Neutrophil (primary cell): ENCODE data around the gene CD99.

Experiments used
- H3K27ac ChIP-seq: fragments of 200-600 bp; sonication (generic); 2 replicates; pipeline ENCODE4 v1.5.1; 2016; ENCODE audit warnings: mild to moderate bottlenecking, moderate library complexity
- H3K27me3 ChIP-seq: fragments of 200-600 bp; sonication (generic); 2 replicates; pipeline ENCODE4 v1.6.0; 2016; ENCODE audit warnings: mild to moderate bottlenecking
- H3K36me3 ChIP-seq: fragments of 200-600 bp; sonication (generic); 2 replicates; pipeline ENCODE4 v1.5.1; 2017
- H3K4me1 ChIP-seq, 2 experiments: fragments of 200-600 bp in 1 of 2; sonication (generic) in 1 of 2; 1 replicate in 1 of 2; 2 replicates in 1 of 2; pipeline versions ENCODE4 v1.5.1 to v1.6.1; 2013 to 2016; ENCODE audit warnings: low read depth in 1 of 2, low read length in 1 of 2, mild to moderate bottlenecking in 1 of 2, moderate library complexity in 1 of 2; ENCODE audit not compliant: control insufficient read depth in 1 of 2, insufficient read depth in 1 of 2
- H3K4me3 ChIP-seq, 2 experiments: fragments of 200-600 bp in 1 of 2; sonication (generic) in 1 of 2; 1 replicate in 1 of 2; 2 replicates in 1 of 2; pipeline ENCODE4 v1.5.1; 2013 to 2016; ENCODE audit warnings: low read depth in 1 of 2, low read length in 1 of 2, mild to moderate bottlenecking in 1 of 2, moderate library complexity in 1 of 2
- H3K9me3 ChIP-seq: fragments of 200-600 bp; sonication (generic); 2 replicates; pipeline ENCODE4 v1.5.1; 2016
- CTCF ChIP-seq: fragments of 200-600 bp; sonication (generic); IDR thresholded peaks from 2 replicates; pipeline ENCODE4 v1.5.1; 2016; ENCODE audit warnings: antibody characterized with exemption

CD99 gene

GRCh38 chrX:2788980-2789379 is 97.9 kb downstream of the CD99 start:
- no peak for TF ChIP-seq CTCF
- H3K27me3 ChIP-seq, result no peaks in the 10 kb centered on the region
- H3K4me3 ChIP-seq, result no peak overlapping the region
- no peak overlapping the region for H3K27ac ChIP-seq
- no peaks in the 10 kb centered on the region for H3K9me3 ChIP-seq
- H3K4me1 ChIP-seq, result no peaks in the 10 kb centered on the region
- no peaks in the 10 kb centered on the region for H3K36me3 ChIP-seq

GRCh38 chrX:2789569-2789968 is 98.5 kb downstream of the CD99 start:
- Histone ChIP-seq H3K27me3 (no peaks in the 10 kb centered on the region), H3K4me1 (no peaks in the 10 kb centered on the region), H3K36me3 (no peaks in the 10 kb centered on the region), H3K4me3 (no peak overlapping the region), H3K27ac (no peak overlapping the region), H3K9me3 (no peaks in the 10 kb centered on the region)
- TF ChIP-seq CTCF, result no peak
